HCT116 (cell line): Measurements from ENCODE around the gene TMC8. TPM values are rescaled to one million over a fixed set of nuclear protein-coding genes. Genes with fewer than 3 reads are reported as not detected.

Experiments used
- ATAC-seq: fragments of 200-7000 bp; cut with Tn5 transposase; 2 replicates; pipeline ENCODE4 v1.9.1; 2020; ENCODE audit warnings: mild to moderate bottlenecking, moderate library complexity
- BruUV-seq: library from RNA; stranded (reverse); fragments of 400-500 nt; replicated peaks from 2 replicates; lab custom pipeline; 2021; lab: Mats Ljungman, UMichigan
- CTCF ChIA-PET: fragments of 300-600 bp; sonication (Branson Sonifier 250); formaldehyde crosslinking; loops from one replicate; lab custom pipeline; 2021; ENCODE audit warnings: antibody characterized with exemption; lab: Charles Lee
- POLR2A ChIA-PET: fragments of 300-600, 350-600 bp; sonication (Branson Sonifier 250); formaldehyde crosslinking; loops from one replicate; lab custom pipeline; 2021; ENCODE audit warnings: antibody characterized with exemption; lab: Charles Lee
- RAD21 ChIA-PET, 2 experiments: fragments of 300-600 bp; sonication (Branson Sonifier 250); formaldehyde crosslinking; loops; one replicate each; lab custom pipeline; 2023; ENCODE audit warnings: low total read pairs in 2 of 2; ENCODE audit not compliant: uncharacterized antibody in 2 of 2, unreplicated experiment in 2 of 2, low non-redundant PET in 1 of 2; lab: Charles Lee
- DNase-seq: peaks from one replicate; pipeline ENCODE4 v3.0.0-alpha.2; 2010; ENCODE audit warnings: low read depth, low spot score
- H2AFZ ChIP-seq: fragments of 200-600 bp; shearing (Covaris generic), sonication (generic); 2 replicates; pipeline ENCODE4 v1.6.1; 2017; ENCODE audit warnings: low read depth, mixed run types, mixed read lengths, antibody characterized with exemption, low read length; ENCODE audit not compliant: poor library complexity, severe bottlenecking
- H3K27ac ChIP-seq: 2 replicates; pipeline ENCODE4 v1.5.1; 2012; ENCODE audit warnings: low read depth, low read length
- H3K27me3 ChIP-seq: fragments of 200-600 bp; sonication (generic); 2 replicates; pipeline ENCODE4 v1.6.1; 2016; ENCODE audit warnings: mixed run types, low read length, mixed read lengths; ENCODE audit not compliant: insufficient read depth
- H3K36me3 ChIP-seq, 2 experiments: fragments of 200-500 bp in 1 of 2; fragments of 200-600 bp in 1 of 2; sonication (Bioruptor generic) in 1 of 2; sonication (generic) in 1 of 2; 2 replicates each; pipeline versions ENCODE4 v1.5.1 to v1.6.1; 2014 to 2016; ENCODE audit warnings: low read length in 2 of 2, inconsistent platforms in 1 of 2, mixed read lengths in 1 of 2, mixed run types in 1 of 2; ENCODE audit not compliant: insufficient read depth in 2 of 2, control insufficient read depth in 1 of 2
- H3K4me1 ChIP-seq, 2 experiments: fragments of 200-600 bp in 1 of 2; sonication (generic) in 1 of 2; 2 replicates each; pipeline versions ENCODE4 v1.5.1 to v1.6.1; 2012 to 2017; ENCODE audit warnings: low read length in 2 of 2, inconsistent platforms in 1 of 2, mild to moderate bottlenecking in 1 of 2, mixed read lengths in 1 of 2, mixed run types in 1 of 2, moderate library complexity in 1 of 2; ENCODE audit not compliant: insufficient read depth in 2 of 2, control insufficient read depth in 1 of 2
- H3K4me2 ChIP-seq: fragments of 200-600 bp; sonication (generic); 2 replicates; pipeline ENCODE4 v1.6.1; 2017; ENCODE audit warnings: mixed run types, low read length, mixed read lengths
- H3K4me3 ChIP-seq, 2 experiments: fragments of 200-600 bp in 1 of 2; sonication (generic) in 1 of 2; replicated peaks in 1 of 2; 2 replicates each; pipeline ENCODE4 v1.5.1; 2011 to 2016; ENCODE audit warnings: low read length in 2 of 2, control low read depth in 1 of 2, low read depth in 1 of 2, mild to moderate bottlenecking in 1 of 2, mixed read lengths in 1 of 2, mixed run types in 1 of 2
- H3K79me2 ChIP-seq: fragments of 200-600 bp; sonication (generic); 2 replicates; pipeline ENCODE4 v1.6.1; 2017; ENCODE audit warnings: mild to moderate bottlenecking, mixed run types, low read length, moderate library complexity, mixed read lengths; ENCODE audit not compliant: insufficient read depth
- H3K9ac ChIP-seq: fragments of 200-600 bp; sonication (generic); 2 replicates; pipeline ENCODE4 v1.6.1; 2016; ENCODE audit warnings: low read length, mixed read lengths
- H3K9me2 ChIP-seq: fragments of 200-600 bp; sonication (generic), shearing (Covaris generic); 2 replicates; pipeline ENCODE4 v1.6.1; 2017; ENCODE audit warnings: mixed run types, mild to moderate bottlenecking, moderate library complexity; ENCODE audit not compliant: insufficient read depth
- H3K9me3 ChIP-seq, 2 experiments: fragments of 200-500 bp in 1 of 2; fragments of 200-600 bp in 1 of 2; sonication (Bioruptor generic) in 1 of 2; sonication (generic) in 1 of 2; 2 replicates each; pipeline ENCODE4 v1.6.1; 2014 to 2017; ENCODE audit warnings: low read length in 2 of 2, mixed read lengths in 2 of 2, inconsistent platforms in 1 of 2, low read depth in 1 of 2, mild to moderate bottlenecking in 1 of 2, mixed run types in 1 of 2, moderate library complexity in 1 of 2; ENCODE audit not compliant: control insufficient read depth in 1 of 2, insufficient read depth in 1 of 2
- H4K20me1 ChIP-seq: fragments of 200-600 bp; sonication (generic), shearing (Covaris generic); 2 replicates; pipeline ENCODE4 v1.6.1; 2017; ENCODE audit warnings: mixed run types, mild to moderate bottlenecking, moderate library complexity; ENCODE audit not compliant: insufficient read depth
- CTCF ChIP-seq, 3 experiments: fragments of 200-600 bp in 1 of 3; sonication (generic) in 1 of 3; IDR thresholded peaks in 2 of 3; conservative IDR thresholded peaks in 1 of 3; 2 replicates each; pipeline ENCODE4 v1.5.1; 2012 to 2017; ENCODE audit warnings: low read depth in 2 of 3, low read length in 2 of 3, antibody characterized with exemption in 1 of 3, borderline replicate concordance in 1 of 3, control low read depth in 1 of 3, mild to moderate bottlenecking in 1 of 3, mixed read lengths in 1 of 3, mixed run types in 1 of 3, moderate library complexity in 1 of 3; ENCODE audit not compliant: insufficient read depth in 1 of 3
- EGR1 ChIP-seq: IDR thresholded peaks from 2 replicates; pipeline ENCODE4 v1.6.1; 2012; ENCODE audit warnings: low read depth
- FOSL1 ChIP-seq: IDR thresholded peaks from 2 replicates; pipeline ENCODE4 v1.6.1; 2012; ENCODE audit warnings: low read depth
- MAX ChIP-seq: IDR thresholded peaks from 2 replicates; pipeline ENCODE4 v1.6.1; 2012
- SP1 ChIP-seq: IDR thresholded peaks from 2 replicates; pipeline ENCODE4 v1.6.1; 2012; ENCODE audit warnings: low read depth
- TCF7L2 ChIP-seq: IDR thresholded peaks from 2 replicates; pipeline ENCODE4 v1.7.0; 2011; ENCODE audit warnings: borderline replicate concordance, inconsistent platforms; ENCODE audit not compliant: insufficient read depth, insufficient read length; ENCODE audit errors: extremely low read depth
- ZFX ChIP-seq: fragments of 450-650 bp; IDR thresholded peaks from 2 replicates; pipeline ENCODE4 v1.6.1; 2017
- intact Hi-C: fragments of 100-400 bp; cut with micrococcal nuclease; formaldehyde crosslinking; loops from 2 replicates; pipeline ENCODE4 v1.10.0; 2022
- total RNA-seq: library from RNA; stranded (reverse); gene quantifications from one replicate; pipeline ENCODE4 v1.2.1, GENCODE V29; 2021; ENCODE audit not compliant: unreplicated experiment

Gene TMC8
- total RNA-seq, 1 experiment from 2014 or later: 7.8 TPM

- Histone ChIP-seq H3K79me2 (peaks cover 30% of the 10 kb centered on the region), H4K20me1 (peaks cover 5% of the 10 kb centered on the region; the same call in 1 of the 2 replicates), H2AFZ (no peak overlapping the region), H3K9ac (peak overlapping the region; percentile 80), H3K9me3 (no peaks in the 10 kb centered on the region), H3K27me3 (no peaks in the 10 kb centered on the region), H3K4me3 (peak overlapping the region; percentile 83), H3K4me1 (peaks cover 18 to 52% of the 10 kb centered on the region in 2 experiments; a peak in 3 of 4 replicates), H3K4me2 (peak overlapping the region; percentile 85), H3K9me2 (no peaks in the 10 kb centered on the region), H3K36me3 (peaks cover 17 to 29% of the 10 kb centered on the region in 2 experiments), H3K27ac (peak overlapping the region; percentile 85)
- BruUV-seq: no TSS peak
- intact Hi-C loops: loop anchor here (2.0 to 5.0 kb wide), 3 partner anchors 18 to 808 kb away; partner anchors contain the start of genes AFMID, LGALS3BP and TK1
- peak; percentile 77 for ATAC-seq
- POLR2A ChIA-PET: interaction anchor here (0.8 to 2.3 kb wide), 8 partner anchors 11 to 41 kb away, joined by 3 to 28 read pairs (median 8); partner anchors contain the start of genes AFMID, TK1, TMC6 and TMC8
- RAD21 ChIA-PET: interaction anchor here in 1 of 2 experiments (1.3 to 1.6 kb wide), 2 partner anchors 29 to 84 kb away, joined by 3 to 4 read pairs; no protein-coding TSS in a partner anchor
- CTCF ChIA-PET: interaction anchor here (0.8 to 1.2 kb wide), 6 partner anchors 9 to 84 kb away, joined by 3 to 8 read pairs (median 5); partner anchors contain the start of genes AFMID and TK1
- DNase-seq: peak; percentile 64
- no peak for TF ChIP-seq CTCF (IDR thresholded peaks at IDR 0.05 in 2 of 3, conservative IDR thresholded peaks at IDR 0.05 in 1 of 3; ENCODE audit: borderline replicate concordance in 1 of 3, insufficient read depth in 1 of 3, low read depth in 2 of 3, low read length in 2 of 3)
- TF ChIP-seq MAX: no peak; the same call in none of the 2 replicates
- no peak for TF ChIP-seq TCF7L2
- no peak; the same call in 1 of the 2 replicates for TF ChIP-seq EGR1
- TF ChIP-seq SP1: peak; percentile 59; the same call in 1 of the 2 replicates
- TF ChIP-seq FOSL1: no peak
- TF ChIP-seq ZFX: peak; percentile 80; the same call in 1 of the 2 replicates
Measured at GRCh38 chr17:78168903-78169793, 38.6 kb downstream of the TMC8 start.
